ENCODE measurements around the gene SEPTIN7.

Gene SEPTIN7

GRCh38 chr7:35820858-35821257 lies 20.0 kb downstream of the SEPTIN7 start:
- TF ChIP-seq EZH2phosphoT487 (IDR thresholded peaks at IDR 0.05; ENCODE audit: low read depth) (no peak), CTCF (IDR thresholded peaks at IDR 0.05; ENCODE audit: low read depth, low read length) (no peak)
- H3K9me3 ChIP-seq (ENCODE audit: insufficient read depth, low read length) = peaks cover 9% of the 10 kb centered on the region; the same call in 1 of the 2 replicates
- no peak overlapping the region for H3K9ac ChIP-seq (ENCODE audit: low read length)

GRCh38 chr7:35823440-35823839 lies 22.6 kb downstream of the SEPTIN7 start:
- Histone ChIP-seq H3K4me1 (ENCODE audit: low read length) (0 out of 2 replicates have a peak, but pooled peaks cover 3% of the 10 kb centered on the region), H3K9ac (ENCODE audit: low read length) (no peak overlapping the region), H3K4me3 (ENCODE audit: low read length) (no peak overlapping the region), H3K27me3 (ENCODE audit: low read depth, low read length) (no peaks in the 10 kb centered on the region), H3K27ac (ENCODE audit: low read length) (no peak overlapping the region), H3K36me3 (replicated peaks; ENCODE audit: low read depth, low read length) (peaks cover 24% of the 10 kb centered on the region), H2AFZ (ENCODE audit: low read depth, low read length) (no peak overlapping the region), H3K9me3 (ENCODE audit: insufficient read depth, low read length) (peaks cover 6% of the 10 kb centered on the region; the same call in 1 of the 2 replicates), H3K4me2 (ENCODE audit: low read length) (no peak overlapping the region), H4K20me1 (ENCODE audit: insufficient read depth, low read length) (peaks cover 92% of the 10 kb centered on the region), H3K79me2 (ENCODE audit: low read length) (peaks cover 99% of the 10 kb centered on the region)
- TF ChIP-seq EZH2phosphoT487 (IDR thresholded peaks at IDR 0.05; ENCODE audit: low read depth) (no peak), CTCF (IDR thresholded peaks at IDR 0.05; ENCODE audit: low read depth, low read length) (no peak)

More at GRCh38 chr7:35820858-35821257, 20.0 kb downstream of the SEPTIN7 start:
- Histone ChIP-seq H2AFZ (ENCODE audit: low read depth, low read length) (no peak overlapping the region), H3K4me1 (ENCODE audit: low read length) (0 out of 2 replicates have a peak, but pooled peaks cover 3% of the 10 kb centered on the region), H3K4me3 (ENCODE audit: low read length) (no peak overlapping the region), H3K79me2 (ENCODE audit: low read length) (peaks cover 99% of the 10 kb centered on the region), H3K36me3 (replicated peaks; ENCODE audit: low read depth, low read length) (peaks cover 33% of the 10 kb centered on the region), H4K20me1 (ENCODE audit: insufficient read depth, low read length) (peaks cover 94% of the 10 kb centered on the region), H3K27ac (ENCODE audit: low read length) (no peak overlapping the region), H3K27me3 (ENCODE audit: low read depth, low read length) (no peaks in the 10 kb centered on the region), H3K4me2 (ENCODE audit: low read length) (no peak overlapping the region)

- Histone ChIP-seq H3K79me2 (ENCODE audit: low read length) (peaks cover 99% of the 10 kb centered on the region), H3K27ac (ENCODE audit: low read length) (no peak overlapping the region), H3K27me3 (ENCODE audit: low read depth, low read length) (no peaks in the 10 kb centered on the region), H3K4me1 (ENCODE audit: low read length) (no peaks in the 10 kb centered on the region), H3K9me3 (ENCODE audit: insufficient read depth, low read length) (peaks cover 3% of the 10 kb centered on the region; the same call in 1 of the 2 replicates), H3K4me2 (ENCODE audit: low read length) (no peak overlapping the region), H3K9ac (ENCODE audit: low read length) (no peak overlapping the region), H3K4me3 (ENCODE audit: low read length) (no peak overlapping the region), H2AFZ (ENCODE audit: low read depth, low read length) (no peak overlapping the region), H4K20me1 (ENCODE audit: insufficient read depth, low read length) (peaks cover 93% of the 10 kb centered on the region), H3K36me3 (replicated peaks; ENCODE audit: low read depth, low read length) (peaks cover 6% of the 10 kb centered on the region)
- no peak for TF ChIP-seq CTCF (IDR thresholded peaks at IDR 0.05; ENCODE audit: low read depth, low read length)
- TF ChIP-seq EZH2phosphoT487 (IDR thresholded peaks at IDR 0.05; ENCODE audit: low read depth) = no peak
Measured at GRCh38 chr7:35825974-35826373, 25.1 kb downstream of the SEPTIN7 start.

GRCh38 chr7:35826751-35827150 lies 25.9 kb downstream of the SEPTIN7 start:
- Histone ChIP-seq H3K36me3 (replicated peaks; ENCODE audit: low read depth, low read length) (peaks cover 3% of the 10 kb centered on the region), H3K4me1 (ENCODE audit: low read length) (no peaks in the 10 kb centered on the region), H3K27ac (ENCODE audit: low read length) (no peak overlapping the region), H3K79me2 (ENCODE audit: low read length) (peaks cover 99% of the 10 kb centered on the region), H2AFZ (ENCODE audit: low read depth, low read length) (no peak overlapping the region), H3K27me3 (ENCODE audit: low read depth, low read length) (no peaks in the 10 kb centered on the region), H3K9ac (ENCODE audit: low read length) (no peak overlapping the region), H3K4me3 (ENCODE audit: low read length) (no peak overlapping the region), H4K20me1 (ENCODE audit: insufficient read depth, low read length) (peaks cover 95% of the 10 kb centered on the region), H3K4me2 (ENCODE audit: low read length) (no peak overlapping the region), H3K9me3 (ENCODE audit: insufficient read depth, low read length) (no peaks in the 10 kb centered on the region)
- no peak for TF ChIP-seq CTCF (IDR thresholded peaks at IDR 0.05; ENCODE audit: low read depth, low read length)
- no peak for TF ChIP-seq EZH2phosphoT487 (IDR thresholded peaks at IDR 0.05; ENCODE audit: low read depth)

Measured in OCI-LY3 (cell line).